Fibroblast of mammary gland (primary cell): ENCODE results near the gene ICAM3.

ENCODE experiments used
- DNase-seq: peaks from one replicate; pipeline ENCODE4 v3.0.0-alpha.2; 2010; ENCODE audit warnings: low read depth
- H3K4me3 ChIP-seq: 2 replicates; pipeline ENCODE4 v1.5.1; 2011; ENCODE audit warnings: low read depth, mild to moderate bottlenecking, low read length, moderate library complexity; ENCODE audit not compliant: control insufficient read depth
- TF ChIP-seq, protein P1 (sequence below): conservative IDR thresholded peaks from 2 replicates; pipeline ENCODE4 v1.5.1; 2011; ENCODE audit warnings: low read depth, low read length, inconsistent platforms; ENCODE audit not compliant: control insufficient read depth, insufficient read depth

ICAM3 gene

DNA sequence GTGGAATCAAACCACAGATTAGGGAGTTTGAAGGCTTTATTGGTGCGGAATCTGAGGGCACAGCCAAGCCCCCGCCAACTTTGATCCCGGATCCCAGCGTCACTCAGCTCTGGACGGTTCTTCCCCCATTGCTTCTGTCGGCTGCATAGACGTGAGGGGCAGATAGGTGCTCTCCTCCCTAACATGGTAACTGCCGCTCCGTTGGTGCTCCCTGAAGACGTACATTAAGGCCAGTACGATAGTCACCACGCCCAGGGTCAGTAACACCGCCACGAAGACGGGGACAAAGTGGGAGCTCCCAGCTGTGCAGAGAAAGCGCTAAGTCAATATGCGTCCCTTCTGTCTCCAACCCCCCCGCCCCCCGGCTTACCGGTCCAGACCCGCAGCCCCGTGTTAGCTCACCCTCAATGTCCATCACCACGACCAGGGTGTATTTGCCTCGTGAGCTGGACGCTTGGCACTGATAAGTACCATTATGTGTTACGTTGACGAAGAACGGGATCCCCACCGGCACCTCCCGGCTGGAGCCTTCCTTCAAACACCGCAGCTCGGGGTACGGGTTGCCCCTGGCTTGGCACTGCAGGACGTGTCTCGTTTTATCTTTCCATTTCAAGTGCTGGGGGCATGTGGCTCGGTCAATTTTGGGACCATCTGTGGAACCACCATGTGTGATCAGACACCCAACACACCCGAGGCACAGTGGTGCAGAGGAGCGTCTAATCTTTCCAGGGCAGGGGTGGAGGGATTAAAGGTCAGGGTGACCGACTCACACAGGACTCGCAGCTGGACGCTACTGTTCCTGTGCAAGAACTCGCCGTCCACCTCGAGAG lies 5.5 kb downstream of the ICAM3 start:
- TF ChIP-seq, protein P1, sequence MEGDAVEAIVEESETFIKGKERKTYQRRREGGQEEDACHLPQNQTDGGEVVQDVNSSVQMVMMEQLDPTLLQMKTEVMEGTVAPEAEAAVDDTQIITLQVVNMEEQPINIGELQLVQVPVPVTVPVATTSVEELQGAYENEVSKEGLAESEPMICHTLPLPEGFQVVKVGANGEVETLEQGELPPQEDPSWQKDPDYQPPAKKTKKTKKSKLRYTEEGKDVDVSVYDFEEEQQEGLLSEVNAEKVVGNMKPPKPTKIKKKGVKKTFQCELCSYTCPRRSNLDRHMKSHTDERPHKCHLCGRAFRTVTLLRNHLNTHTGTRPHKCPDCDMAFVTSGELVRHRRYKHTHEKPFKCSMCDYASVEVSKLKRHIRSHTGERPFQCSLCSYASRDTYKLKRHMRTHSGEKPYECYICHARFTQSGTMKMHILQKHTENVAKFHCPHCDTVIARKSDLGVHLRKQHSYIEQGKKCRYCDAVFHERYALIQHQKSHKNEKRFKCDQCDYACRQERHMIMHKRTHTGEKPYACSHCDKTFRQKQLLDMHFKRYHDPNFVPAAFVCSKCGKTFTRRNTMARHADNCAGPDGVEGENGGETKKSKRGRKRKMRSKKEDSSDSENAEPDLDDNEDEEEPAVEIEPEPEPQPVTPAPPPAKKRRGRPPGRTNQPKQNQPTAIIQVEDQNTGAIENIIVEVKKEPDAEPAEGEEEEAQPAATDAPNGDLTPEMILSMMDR = no peak
- H3K4me3 ChIP-seq = peak overlapping the region; percentile 88
- peak; percentile 22 for DNase-seq

DNA sequence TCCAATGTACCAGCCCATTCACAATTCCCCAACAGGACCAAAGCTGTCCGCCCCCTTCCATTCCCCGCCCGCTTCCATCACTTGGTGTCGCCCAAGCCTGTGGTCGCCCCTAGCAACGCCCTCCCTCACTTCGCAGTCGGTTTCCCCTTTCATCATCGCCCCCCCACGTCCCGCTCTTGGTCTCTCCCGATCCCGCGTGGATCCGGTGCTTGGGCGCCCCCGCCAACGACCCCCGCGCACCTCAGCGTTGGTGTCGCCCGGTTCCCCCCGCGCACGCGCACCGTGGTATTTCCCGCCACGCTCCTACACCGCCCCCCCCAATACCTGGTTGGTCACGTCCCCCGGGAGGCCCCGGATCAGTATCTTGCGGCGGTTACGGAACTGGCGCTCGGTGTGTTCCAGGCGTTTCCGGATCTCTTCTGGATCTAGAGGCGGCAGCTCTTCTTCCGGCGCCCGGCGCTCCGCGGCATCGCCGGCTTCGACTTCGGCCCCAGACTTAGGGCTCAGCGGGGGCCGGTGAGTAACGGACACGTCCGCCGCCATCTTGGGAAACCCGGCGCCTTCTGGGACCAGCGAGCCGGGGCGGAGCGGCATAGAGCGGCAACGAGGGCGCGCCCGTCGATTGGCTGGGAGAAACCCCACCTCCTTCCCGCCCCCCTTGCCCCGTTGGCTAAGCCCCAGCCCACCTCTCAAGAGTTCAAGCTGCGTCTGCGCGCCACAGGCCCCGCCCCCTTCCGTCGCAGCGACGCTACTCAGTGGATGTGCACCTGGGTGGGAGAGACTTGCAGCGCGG lies 6.3 kb downstream of the ICAM3 start, which contains the start of gene RAVER1:
RAVER1 (minus strand) TSS at position 565 of the 793 bp plus-strand sequence; CDS start at position 543, 22 bp downstream.
- TF ChIP-seq, protein P1 = no peak
- DNase-seq = peak; percentile 96
- peak within 1 kb of the TSS; percentile 88 for H3K4me3 ChIP-seq

DNA sequence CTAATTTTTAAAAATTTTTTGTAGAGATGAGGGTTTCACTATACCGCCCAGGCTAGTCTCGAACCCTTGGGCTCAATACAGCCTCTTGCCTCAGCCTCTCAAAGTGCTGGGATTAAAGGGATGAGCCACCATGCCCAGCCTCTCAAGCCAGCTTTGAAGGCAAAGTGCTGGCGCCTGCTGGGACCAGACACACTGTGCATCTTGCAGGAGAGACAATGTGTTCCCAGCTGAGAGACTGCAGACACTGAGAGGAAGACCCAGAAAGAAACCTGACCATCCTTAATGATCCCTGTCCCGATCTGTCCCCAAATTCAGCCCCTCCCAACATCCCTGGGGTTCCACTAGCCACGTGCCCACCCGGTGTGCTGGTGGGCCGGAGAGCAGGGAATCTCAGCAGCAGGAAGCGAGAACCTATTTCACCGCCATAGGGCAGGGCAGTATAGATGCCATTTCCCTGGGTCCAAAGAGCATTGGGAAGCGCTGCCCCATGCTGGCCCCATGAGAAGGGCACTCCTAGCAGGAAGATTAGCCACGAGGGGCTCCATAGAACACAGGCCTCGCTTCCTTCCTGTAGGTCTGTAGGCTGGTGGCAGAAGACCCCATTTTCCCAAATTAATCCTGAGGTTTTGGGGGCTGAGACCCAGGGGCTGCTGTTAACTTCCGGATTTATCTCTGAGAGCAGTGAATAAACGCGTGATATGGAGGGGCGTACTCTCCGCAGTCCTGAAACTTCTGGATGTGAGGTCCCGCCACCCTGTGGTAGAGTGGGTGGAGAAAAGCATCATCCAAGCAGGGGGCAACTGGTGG lies 7.1 kb downstream of the ICAM3 start:
- TF ChIP-seq, protein P1 = no peak
- no peak for DNase-seq

DNA sequence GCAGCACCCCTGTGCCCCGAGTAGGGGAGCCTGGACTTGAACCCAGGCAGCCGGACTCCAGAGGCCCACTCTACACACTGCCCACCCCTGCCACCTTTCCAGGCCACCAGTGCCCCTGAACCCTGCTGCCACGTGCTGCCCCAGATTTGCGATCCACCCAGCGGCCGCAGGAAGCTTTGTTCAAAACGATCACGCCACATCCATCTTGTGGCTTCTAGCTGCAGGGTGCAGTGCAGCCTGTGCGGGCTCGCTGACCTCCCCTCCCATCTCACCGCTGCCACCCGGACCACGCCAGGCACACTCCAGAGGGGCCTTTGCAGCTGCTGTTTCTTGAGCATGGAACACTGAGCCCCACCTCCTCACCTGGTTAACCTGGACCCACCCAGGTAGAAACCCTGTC lies 9.9 kb downstream of the ICAM3 start:
- no peak overlapping the region for H3K4me3 ChIP-seq
- TF ChIP-seq, protein P1 = no peak
- no peak for DNase-seq

More for the DNA sequence above, 7.1 kb downstream of the ICAM3 start:
- peak overlapping the region; percentile 88 for H3K4me3 ChIP-seq

DNA sequence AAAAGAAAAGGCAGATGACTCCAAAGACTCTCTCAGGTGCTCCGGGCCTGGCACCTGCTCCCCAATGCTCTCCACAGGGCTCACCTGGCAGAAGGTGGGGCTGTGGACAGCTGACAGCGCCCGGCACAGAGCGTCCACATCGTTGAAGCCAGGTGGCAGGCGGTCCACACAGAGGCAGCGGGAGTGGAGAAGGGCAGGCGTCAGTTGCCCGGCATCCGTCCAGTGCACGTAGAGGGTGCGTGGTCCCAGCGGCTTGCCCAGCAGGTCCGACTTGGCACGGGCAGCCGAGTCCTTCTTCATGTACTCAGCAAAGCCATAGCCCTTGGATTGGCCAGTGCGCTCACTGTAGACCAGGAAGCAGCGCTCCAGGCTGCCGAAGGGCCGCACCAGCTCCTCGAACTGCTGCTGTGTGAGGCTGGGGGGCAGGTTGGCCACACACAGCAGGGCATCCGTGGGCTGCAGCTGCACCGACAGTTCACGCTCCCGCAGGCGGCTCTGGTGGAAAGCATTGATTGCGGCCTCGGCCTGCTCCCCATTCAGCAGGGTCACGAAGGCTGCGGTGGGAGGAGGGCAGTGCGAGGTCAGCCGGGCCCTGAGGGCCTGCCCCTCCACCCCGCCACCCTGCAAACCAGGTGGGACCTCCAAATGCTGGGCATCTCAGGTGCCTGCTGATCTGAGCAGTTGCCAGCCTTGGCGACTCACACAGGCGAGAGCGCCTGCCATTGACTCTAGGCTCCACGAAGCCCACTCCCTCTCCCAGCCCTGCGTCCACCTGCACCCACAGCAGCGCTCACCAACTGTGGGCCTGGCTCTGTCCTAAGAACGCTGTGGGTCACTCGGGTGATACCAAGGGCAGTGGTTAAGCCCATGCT lies 10.6 kb downstream of the ICAM3 start:
- DNase-seq = no peak
- TF ChIP-seq, protein P1 = no peak
- no peak overlapping the region for H3K4me3 ChIP-seq
